Activated CD4-positive, alpha-beta T cell treated with anti-CD3 and anti-CD28 coated beads, Interleukin-2, amount 50 U/mL, for 24 hours (primary cell): Measurements from ENCODE around the gene LACTBL1.
"Not testable (repeated sequence)": the region's sequence is repeated elsewhere in the genome, so short reads cannot be mapped to it uniquely, and the experiment has no call there.

ENCODE experiments used
- DNase-seq, 2 donors: peaks; one replicate each; pipeline ENCODE4 v3.0.0-alpha.2; 2020; ENCODE audit warnings: low read depth in 1 of 2, low spot score in 1 of 2

Gene LACTBL1

DNA sequence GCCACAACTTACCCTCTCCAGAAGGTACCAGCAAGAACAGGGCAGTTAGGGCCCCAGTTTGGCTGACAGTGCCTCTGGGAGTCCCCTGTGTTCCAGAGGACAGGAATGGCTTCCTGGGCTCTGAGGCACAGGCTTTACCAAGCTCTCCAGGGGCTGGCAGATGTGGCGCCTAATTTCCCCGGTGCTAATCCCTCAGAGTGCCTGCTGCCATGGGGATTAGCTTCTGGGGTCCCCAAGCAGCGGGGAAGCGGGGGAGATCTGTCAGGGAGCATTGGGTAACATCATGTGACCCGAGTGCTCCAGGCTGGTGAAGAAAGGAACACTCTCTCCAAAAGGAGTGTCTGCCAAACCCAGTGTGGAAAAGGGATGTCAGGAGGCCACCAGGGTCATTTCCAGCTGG lies at the start of gene LACTBL1:
Gene LACTBL1 (minus strand): TSS at position 107 of the 400 bp plus-strand sequence. CDS start 550 bp downstream, outside the sequence.
- DNase-seq: no peak

- no peak for DNase-seq
Measured at GRCh38 chr1:23021834-23022233, 49.2 kb upstream of the LACTBL1 start.

GRCh38 chr1:23020706-23021405 lies 48.2 kb upstream of the LACTBL1 start:
- DNase-seq: no peak

DNA sequence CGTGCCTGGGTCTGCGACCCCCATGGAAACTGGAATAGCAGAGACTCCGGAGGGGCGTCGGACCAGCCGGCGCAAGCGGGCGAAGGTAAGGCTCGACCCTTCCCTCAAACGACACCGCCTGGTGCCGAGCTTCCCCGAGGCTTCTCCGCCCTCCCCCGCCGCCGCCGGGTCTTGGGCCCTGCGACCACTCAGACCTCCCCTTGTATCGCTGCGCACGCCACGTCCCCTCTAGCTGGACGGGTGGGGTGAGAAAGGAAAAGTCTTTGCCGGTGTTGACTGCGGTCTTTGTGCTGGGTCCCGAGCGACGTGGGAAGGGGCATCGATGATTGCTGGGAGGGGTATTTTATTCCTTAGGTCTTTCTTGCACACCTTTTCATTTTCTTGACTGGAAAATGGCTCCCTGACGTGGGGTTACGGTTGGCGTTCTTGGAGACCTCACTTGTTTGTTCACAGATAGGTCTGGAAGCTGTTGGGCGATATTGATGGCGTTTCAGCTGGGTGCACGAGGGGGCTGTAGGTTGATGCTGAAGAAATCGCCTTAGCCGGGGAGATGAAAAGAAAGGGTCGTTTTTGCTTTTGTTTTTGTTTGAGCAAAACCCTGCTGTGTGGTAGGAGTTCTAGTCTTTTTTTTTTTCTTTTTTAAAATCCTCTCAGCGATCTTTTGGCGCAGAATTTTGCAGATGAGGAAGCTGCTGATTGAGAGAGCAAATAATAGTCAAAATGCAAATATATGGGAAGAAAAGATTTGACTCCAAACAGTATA lies 47.4 kb upstream of the LACTBL1 start:
- DNase-seq: peak in 1 of 2 donors; percentile 9

GRCh38 chr1:23019094-23019862 lies 46.6 kb upstream of the LACTBL1 start, which contains the start of gene KDM1A:
KDM1A (plus strand) TSS chr1:23019468; CDS start chr1:23019597, 129 bp downstream.
- DNase-seq: peak; percentile 83 to 91

DNA sequence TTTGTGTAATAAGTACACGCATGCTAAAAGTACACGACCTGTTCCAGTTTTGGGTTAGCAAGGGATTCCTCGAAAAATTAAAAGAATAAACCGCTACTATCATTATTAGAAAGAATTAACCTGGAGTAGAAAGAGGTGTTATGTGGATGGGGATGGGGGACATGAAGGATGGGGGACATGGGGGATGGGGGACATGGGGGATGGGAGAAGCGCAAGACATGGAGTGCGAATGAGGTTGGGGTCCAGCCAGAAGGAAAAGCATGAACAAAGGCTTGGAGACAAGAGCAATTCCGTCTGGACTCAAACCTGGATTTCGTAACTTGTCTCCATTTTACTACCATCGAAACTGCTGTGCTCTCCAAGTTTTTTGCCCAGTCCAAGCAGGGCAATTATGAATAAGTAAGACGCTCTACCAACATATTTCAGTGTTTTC lies 46.0 kb upstream of the LACTBL1 start:
- DNase-seq: no peak

DNA sequence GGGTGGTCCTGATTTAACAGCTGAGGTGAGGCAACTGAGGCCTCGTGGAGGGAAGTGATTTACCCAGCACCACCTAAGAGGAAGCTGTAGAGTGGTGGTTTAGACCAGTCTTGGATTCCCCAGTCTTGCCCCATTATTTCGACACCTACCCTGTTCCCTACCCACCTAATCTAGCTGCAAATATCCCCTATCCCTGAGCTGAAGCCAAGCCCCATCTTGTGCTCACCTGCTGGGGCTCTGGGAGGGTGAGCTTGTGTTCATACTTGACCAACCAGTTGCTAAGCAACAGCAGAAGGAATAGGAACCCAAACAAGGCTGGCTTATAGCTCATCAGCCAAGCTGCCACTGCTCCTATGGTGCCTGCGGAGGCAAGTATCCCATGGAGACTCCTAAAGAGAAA lies 41.0 kb upstream of the LACTBL1 start:
- DNase-seq: no peak

DNA sequence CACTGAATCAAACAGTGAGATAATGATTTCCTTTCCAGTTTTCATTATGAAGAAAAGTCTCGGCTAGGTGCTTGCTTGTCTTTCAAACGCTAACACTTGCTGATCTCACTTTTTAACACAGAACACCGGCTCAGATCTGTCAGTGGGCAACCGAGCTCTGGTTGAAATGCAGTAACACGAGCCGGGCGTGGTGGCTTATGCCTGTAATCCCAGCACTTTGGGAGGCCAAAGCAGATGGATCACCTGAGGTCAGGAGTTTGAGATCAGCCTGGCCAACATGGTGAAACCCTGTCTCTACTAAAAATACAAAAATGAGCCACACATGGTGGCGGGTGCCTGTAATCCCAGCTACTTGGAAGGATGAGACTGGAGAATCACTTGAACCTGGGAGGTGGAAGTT lies 37.4 kb upstream of the LACTBL1 start:
- not testable (repeated sequence) for DNase-seq

DNA sequence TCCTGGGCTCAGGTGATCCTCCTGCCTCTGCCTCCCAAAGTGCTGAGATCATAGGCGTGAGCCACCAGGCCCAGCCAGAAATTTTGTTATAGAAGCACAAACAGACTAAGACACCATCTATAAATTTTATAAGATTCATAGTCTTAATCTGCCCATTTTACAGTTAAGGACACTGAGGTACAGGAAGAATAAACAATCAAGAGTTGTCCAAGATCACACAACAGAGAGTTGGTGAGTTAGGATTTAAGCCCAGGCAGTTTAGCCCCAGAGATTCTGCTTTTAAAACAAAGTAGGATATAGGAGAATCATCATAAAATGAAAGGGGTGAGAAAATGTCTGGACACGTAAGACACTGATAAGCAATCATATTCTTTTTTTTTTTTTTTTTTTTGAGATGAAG lies 36.2 kb upstream of the LACTBL1 start:
- DNase-seq: no peak

DNA sequence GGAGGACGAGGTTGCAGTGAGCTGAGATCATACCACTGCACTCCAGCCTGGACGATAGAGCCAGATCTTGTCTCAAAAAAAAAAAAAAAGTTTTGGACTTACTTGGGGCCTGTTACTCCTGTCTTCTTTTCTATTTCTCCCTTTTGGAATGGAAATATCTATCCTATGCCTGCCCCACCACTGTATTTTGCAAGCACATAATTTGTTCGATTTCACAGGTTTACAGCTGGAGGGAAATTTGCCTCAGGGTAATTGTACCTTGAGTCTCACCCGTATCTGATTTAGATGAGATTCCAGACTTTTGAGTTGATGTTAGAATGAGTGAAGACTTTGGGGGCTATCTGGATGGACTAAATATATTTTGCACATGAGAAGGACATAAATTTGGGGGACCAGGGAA lies 34.4 kb upstream of the LACTBL1 start:
- DNase-seq: no peak

GRCh38 chr1:23004769-23005168 lies 32.1 kb upstream of the LACTBL1 start:
- not testable (repeated sequence) for DNase-seq

- DNase-seq: no peak
Measured at GRCh38 chr1:23004112-23004511, 31.4 kb upstream of the LACTBL1 start.

DNA sequence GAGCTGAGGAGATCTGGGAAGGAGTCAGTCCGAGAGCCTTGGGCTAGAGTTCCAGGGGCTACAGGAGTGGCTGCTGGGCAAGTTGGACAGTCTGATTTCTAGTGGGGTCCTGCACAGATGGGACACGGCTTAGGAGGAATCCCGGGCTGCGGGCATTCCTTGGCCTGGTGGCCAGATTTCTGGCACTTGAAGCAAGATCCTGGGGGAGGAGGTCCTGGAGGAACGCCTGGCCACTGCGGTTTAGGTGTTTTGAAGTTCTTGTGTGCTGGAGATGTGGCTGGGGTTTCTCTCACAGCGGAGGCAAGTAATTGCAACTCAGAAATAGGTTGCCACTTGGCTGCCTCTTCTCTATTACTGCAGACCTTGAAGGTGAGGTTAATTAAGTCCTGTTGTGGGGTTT lies 29.6 kb upstream of the LACTBL1 start:
- not testable (repeated sequence) for DNase-seq

DNA sequence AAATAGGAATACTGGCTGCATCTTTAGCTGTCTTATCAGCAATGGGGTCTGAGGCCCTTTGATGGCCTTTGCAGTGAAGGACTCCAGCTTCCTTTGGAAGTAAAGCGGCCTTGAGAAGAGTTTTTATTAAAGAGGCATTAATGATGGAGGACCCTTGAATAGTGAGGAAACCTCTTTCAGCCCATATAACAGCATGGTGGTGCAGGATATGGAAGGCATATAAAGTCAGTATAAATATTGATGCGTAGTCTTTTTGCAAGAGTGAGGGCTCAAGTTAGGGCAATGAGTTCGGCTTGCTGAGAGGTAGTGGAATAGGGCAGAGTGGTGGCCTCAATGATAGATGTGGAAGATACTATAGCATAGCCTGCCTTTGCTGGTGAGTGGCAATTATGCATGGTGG lies 27.5 kb upstream of the LACTBL1 start:
- not testable (repeated sequence) for DNase-seq

- DNase-seq: not testable (repeated sequence)
Measured at GRCh38 chr1:22997528-22997927, 24.9 kb upstream of the LACTBL1 start.

DNA sequence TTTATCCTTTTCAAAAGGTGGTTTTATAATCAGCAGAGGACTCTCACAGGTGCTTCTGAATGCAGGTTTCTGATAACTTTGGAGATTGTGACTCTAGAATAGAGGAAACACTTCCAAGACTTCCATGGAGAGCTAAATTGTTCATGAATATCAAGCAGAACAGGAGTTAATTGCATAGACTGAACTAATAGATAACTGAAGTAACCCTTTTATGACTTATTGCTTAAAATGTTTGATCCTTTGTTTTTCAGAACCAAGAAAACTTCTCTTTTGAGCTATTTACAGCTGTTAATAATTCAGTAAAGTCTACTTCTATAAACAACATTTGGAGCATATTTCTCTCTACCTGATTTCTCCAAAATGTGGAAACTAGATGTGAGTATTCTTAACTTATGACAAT lies 23.1 kb upstream of the LACTBL1 start:
- DNase-seq: no peak

GRCh38 chr1:22993220-22993795 lies 20.6 kb upstream of the LACTBL1 start:
- not testable (repeated sequence) for DNase-seq

DNA sequence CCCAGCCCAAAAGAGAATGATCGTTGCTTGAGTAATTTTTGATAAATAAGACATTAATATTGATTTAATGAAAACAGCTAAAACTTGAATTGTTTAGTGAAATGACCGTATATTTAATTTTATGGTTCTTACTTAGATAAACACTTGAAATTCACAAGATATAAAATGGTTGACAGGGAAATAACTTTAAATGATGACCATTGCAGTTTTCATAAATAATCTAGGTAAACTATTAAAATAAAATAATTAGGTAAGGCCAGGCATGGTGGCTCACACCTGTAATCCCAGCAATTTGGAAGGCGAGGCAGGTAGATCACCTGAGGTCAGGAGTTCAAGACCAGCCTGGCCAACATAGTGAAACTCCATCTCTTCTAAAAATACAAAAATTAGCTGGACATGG lies 19.7 kb upstream of the LACTBL1 start:
- DNase-seq: not testable (repeated sequence)

GRCh38 chr1:22983944-22984343 lies 11.3 kb upstream of the LACTBL1 start:
- no peak for DNase-seq

GRCh38 chr1:22980471-22980790 lies 7.8 kb upstream of the LACTBL1 start:
- DNase-seq: not testable (repeated sequence)

DNA sequence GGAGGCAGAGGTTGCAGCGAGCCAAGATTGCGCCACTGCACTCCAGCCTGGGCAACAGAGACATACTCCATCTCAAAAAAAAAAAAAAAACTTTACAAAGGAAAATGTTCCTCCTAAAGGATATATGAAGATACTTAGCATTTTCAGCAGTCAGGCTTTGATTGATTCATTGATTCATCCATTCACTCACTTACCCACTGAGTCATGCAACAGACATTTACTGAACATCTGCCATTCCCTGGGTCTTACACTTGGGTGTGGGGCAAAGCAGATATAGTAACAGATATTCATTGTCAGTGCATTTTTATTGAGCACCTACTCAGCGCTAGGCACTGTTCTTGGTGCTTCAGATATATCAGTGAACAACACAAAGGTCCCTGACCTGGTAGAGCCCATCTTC lies 5.6 kb upstream of the LACTBL1 start:
- DNase-seq: no peak
